Measurements from ENCODE around the gene ATXN7L3.

DNA sequence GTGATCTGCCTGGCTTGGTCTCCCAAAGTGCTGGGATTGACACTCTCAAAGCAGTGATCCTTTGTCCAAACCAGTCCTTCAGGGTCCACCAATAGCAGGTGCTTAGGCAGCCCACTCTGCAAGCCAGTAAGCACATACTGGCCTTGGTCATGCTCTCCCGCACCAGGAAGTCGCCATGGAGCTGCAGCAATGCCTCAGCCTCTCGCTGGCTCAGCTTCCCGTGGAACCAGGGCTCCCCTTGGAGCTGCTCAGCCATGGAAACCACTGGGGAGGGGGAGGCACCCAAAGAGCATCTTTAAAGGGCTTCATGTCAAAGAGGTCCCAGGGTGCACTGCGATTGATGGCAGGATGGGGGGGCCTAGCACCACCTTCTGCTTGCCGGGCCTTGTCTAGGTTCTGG is 29.4 kb upstream of the ATXN7L3 start:
- no peak for TF ChIP-seq EZH2 (IDR thresholded peaks at IDR 0.05; ENCODE audit: borderline replicate concordance, low read length)
- TF ChIP-seq, protein P1, sequence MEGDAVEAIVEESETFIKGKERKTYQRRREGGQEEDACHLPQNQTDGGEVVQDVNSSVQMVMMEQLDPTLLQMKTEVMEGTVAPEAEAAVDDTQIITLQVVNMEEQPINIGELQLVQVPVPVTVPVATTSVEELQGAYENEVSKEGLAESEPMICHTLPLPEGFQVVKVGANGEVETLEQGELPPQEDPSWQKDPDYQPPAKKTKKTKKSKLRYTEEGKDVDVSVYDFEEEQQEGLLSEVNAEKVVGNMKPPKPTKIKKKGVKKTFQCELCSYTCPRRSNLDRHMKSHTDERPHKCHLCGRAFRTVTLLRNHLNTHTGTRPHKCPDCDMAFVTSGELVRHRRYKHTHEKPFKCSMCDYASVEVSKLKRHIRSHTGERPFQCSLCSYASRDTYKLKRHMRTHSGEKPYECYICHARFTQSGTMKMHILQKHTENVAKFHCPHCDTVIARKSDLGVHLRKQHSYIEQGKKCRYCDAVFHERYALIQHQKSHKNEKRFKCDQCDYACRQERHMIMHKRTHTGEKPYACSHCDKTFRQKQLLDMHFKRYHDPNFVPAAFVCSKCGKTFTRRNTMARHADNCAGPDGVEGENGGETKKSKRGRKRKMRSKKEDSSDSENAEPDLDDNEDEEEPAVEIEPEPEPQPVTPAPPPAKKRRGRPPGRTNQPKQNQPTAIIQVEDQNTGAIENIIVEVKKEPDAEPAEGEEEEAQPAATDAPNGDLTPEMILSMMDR (IDR thresholded peaks at IDR 0.05; ENCODE audit: low read length) = no peak
